NCI-H2081 treated with DMSO at 0.1 percent for 48 hours (cell line): ENCODE data around the gene PARS2.
"Not testable (repeated sequence)": the region's sequence is repeated elsewhere in the genome, so short reads cannot be mapped to it uniquely, and the experiment has no call there.

Source experiments
- DNase-seq: peaks from one replicate; lab custom pipeline; 2025; lab: John Stamatoyannopoulos, UW

The PARS2 gene

GRCh38 chr1:54800041-54800898 is 35.9 kb upstream of the PARS2 start:
- no peak for DNase-seq

- no peak for DNase-seq
These were observed 34.7 kb upstream of the PARS2 start for GRCh38 chr1:54798769-54799641.

- DNase-seq: no peak
These were observed 33.9 kb upstream of the PARS2 start for GRCh38 chr1:54798206-54798605.

- DNase-seq: no peak
These were observed 32.6 kb upstream of the PARS2 start for GRCh38 chr1:54796902-54797301.

GRCh38 chr1:54795841-54796468 is 31.6 kb upstream of the PARS2 start:
- no peak for DNase-seq

- no peak for DNase-seq
These were observed 31.0 kb upstream of the PARS2 start for GRCh38 chr1:54795356-54795665.

GRCh38 chr1:54794451-54795355 is 30.4 kb upstream of the PARS2 start:
- DNase-seq: no peak

GRCh38 chr1:54792686-54793282 is 28.5 kb upstream of the PARS2 start:
- DNase-seq: no peak

- no peak for DNase-seq
These were observed 27.7 kb upstream of the PARS2 start for GRCh38 chr1:54791880-54792522.

GRCh38 chr1:54788459-54788858 is 24.1 kb upstream of the PARS2 start:
- DNase-seq: no peak

- DNase-seq: no peak
These were observed 23.3 kb upstream of the PARS2 start for GRCh38 chr1:54787604-54788003.

- no peak for DNase-seq
These were observed 22.5 kb upstream of the PARS2 start for GRCh38 chr1:54786778-54787177.

GRCh38 chr1:54784066-54784465 is 19.7 kb upstream of the PARS2 start:
- DNase-seq: no peak

- no peak for DNase-seq
These were observed 18.3 kb upstream of the PARS2 start for GRCh38 chr1:54782588-54782987.

GRCh38 chr1:54782156-54782555 is 17.8 kb upstream of the PARS2 start:
- no peak for DNase-seq

GRCh38 chr1:54781023-54781723 is 16.9 kb upstream of the PARS2 start:
- no peak for DNase-seq

- DNase-seq: no peak
These were observed 13.1 kb upstream of the PARS2 start for GRCh38 chr1:54777431-54777830.

GRCh38 chr1:54777011-54777410 is 12.7 kb upstream of the PARS2 start:
- DNase-seq: no peak

- not testable (repeated sequence) for DNase-seq
These were observed 11.8 kb upstream of the PARS2 start for GRCh38 chr1:54775828-54776721.
